Thyroid gland (tissue), 4 donors: ENCODE data around the gene PRSS12. TPM values are rescaled to one million over a fixed set of nuclear protein-coding genes. Genes with fewer than 3 reads are reported as not detected.

Experiments used
- DNase-seq, 2 donors: peaks; one replicate each; pipeline ENCODE4 v3.0.0-alpha.2; 2019
- H3K27ac ChIP-seq, 3 donors: fragments of 200-600 bp; sonication (generic); 1 replicate in 2 of 3; 2 replicates in 1 of 3; pipeline ENCODE4 v1.5.1; 2016 to 2019; ENCODE audit warnings: mild to moderate bottlenecking in 1 of 3, moderate library complexity in 1 of 3
- H3K27me3 ChIP-seq: fragments of 200-600 bp; sonication (generic); one replicate; pipeline ENCODE4 v1.5.1; 2019
- H3K36me3 ChIP-seq, 2 donors: fragments of 200-600 bp; sonication (generic); one replicate each; pipeline ENCODE4 v1.5.1; 2016 to 2019
- H3K4me1 ChIP-seq, 2 donors: fragments of 200-600 bp; sonication (generic); one replicate each; pipeline ENCODE4 v1.5.1; 2017 to 2019
- H3K4me3 ChIP-seq, 3 donors: fragments of 200-600 bp; sonication (generic); replicated peaks in 1 of 3; 1 replicate in 2 of 3; 2 replicates in 1 of 3; pipeline ENCODE4 v1.5.1; 2016; ENCODE audit warnings: mild to moderate bottlenecking in 1 of 3
- H3K9me3 ChIP-seq: fragments of 200-600 bp; sonication (generic); one replicate; pipeline ENCODE4 v1.5.1; 2017
- POLR2A ChIP-seq, 2 donors: fragments of 450-650 bp; IDR thresholded peaks; one replicate each; pipeline ENCODE4 v1.6.1; 2017; ENCODE audit warnings: antibody characterized with exemption in 2 of 2, mild to moderate bottlenecking in 2 of 2, moderate library complexity in 1 of 2
- WGBS, 2 donors: methylation state at CpG; one replicate each; pipeline ENCODE4 v1.1.5; 2017; 5-methylcytosine and 5-hydroxymethylcytosine counted together
- intact Hi-C: fragments of 100-400 bp; cut with DNase I; formaldehyde crosslinking; loops from one replicate; pipeline ENCODE4 v1.15.1; 2023
- total RNA-seq, 4 donors: library from RNA; depleted of rRNA; stranded (reverse); fragments of >200 nt; gene quantifications; one replicate each; pipeline ENCODE4 v1.2.3, GENCODE V29; 2016
- TF ChIP-seq, protein P1 (sequence below), 6 experiments: fragments of 200-600 bp in 3 of 6; fragments of 450-650 bp in 3 of 6; sonication (generic) in 3 of 6; IDR thresholded peaks; one replicate each; pipeline ENCODE4 v1.5.1; 2016 to 2019; ENCODE audit warnings: antibody characterized with exemption in 6 of 6, mild to moderate bottlenecking in 2 of 6, inconsistent platforms in 1 of 6, moderate library complexity in 1 of 6

The PRSS12 gene
- total RNA-seq, 4 donors from 2014 or later: 0.21 to 0.67 (median 0.45) TPM

DNA sequence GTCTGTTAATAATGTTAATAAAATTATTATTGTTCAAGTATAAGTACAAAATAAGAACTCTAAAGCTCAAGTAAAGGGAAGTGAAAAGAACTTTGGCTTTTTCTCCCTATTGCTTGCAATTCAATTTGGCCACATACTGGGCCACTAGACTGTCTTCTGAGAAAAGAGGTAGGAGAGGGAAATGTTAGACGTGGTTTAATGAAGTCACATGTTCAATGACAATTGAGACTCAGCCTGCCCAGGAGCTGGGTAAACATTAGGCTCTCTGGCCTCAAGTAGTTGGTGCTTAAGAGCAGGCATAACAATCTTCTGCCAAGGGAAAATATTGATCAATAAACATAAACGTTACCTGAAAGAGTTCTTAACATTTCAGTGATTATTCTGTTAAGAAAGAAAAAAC is 15.1 kb upstream of the PRSS12 start:
- TF ChIP-seq POLR2A (IDR thresholded peaks at IDR 0.05): no peak
- TF ChIP-seq, protein P1, sequence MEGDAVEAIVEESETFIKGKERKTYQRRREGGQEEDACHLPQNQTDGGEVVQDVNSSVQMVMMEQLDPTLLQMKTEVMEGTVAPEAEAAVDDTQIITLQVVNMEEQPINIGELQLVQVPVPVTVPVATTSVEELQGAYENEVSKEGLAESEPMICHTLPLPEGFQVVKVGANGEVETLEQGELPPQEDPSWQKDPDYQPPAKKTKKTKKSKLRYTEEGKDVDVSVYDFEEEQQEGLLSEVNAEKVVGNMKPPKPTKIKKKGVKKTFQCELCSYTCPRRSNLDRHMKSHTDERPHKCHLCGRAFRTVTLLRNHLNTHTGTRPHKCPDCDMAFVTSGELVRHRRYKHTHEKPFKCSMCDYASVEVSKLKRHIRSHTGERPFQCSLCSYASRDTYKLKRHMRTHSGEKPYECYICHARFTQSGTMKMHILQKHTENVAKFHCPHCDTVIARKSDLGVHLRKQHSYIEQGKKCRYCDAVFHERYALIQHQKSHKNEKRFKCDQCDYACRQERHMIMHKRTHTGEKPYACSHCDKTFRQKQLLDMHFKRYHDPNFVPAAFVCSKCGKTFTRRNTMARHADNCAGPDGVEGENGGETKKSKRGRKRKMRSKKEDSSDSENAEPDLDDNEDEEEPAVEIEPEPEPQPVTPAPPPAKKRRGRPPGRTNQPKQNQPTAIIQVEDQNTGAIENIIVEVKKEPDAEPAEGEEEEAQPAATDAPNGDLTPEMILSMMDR (IDR thresholded peaks at IDR 0.05): no peak
- H3K4me1 ChIP-seq: no peaks in the 10 kb centered on the region
- no peaks in the 10 kb centered on the region for H3K9me3 ChIP-seq
- H3K36me3 ChIP-seq: no peaks in the 10 kb centered on the region
- intact Hi-C loops: no loop called here
- H3K27ac ChIP-seq: no peak overlapping the region
- 17 to 32% methylated on average over 2 of the region's 2 CpGs for WGBS, 2 donors
- H3K4me3 ChIP-seq: no peak overlapping the region
- no peak for DNase-seq
- H3K27me3 ChIP-seq: no peaks in the 10 kb centered on the region

DNA sequence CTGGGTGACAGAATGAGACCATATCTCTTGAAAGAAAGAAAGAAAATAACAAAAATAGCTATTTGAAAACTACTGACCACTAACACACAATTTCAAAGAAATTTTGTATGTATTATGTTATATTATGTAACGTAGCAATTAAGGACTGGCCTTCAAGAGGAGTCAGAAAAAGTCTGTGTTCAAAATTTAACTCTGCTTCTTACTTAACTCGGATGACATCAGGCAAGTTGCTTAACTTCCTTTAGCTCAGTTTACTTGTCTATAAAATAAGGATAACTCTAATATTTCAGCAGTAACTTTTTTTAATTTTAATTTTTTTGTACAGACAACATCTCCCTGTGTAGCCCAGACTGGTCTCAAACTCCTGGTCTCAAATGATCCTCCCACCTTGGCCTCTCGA is 14.6 kb upstream of the PRSS12 start:
- Histone ChIP-seq H3K4me3 (no peak overlapping the region), H3K9me3 (no peaks in the 10 kb centered on the region), H3K27ac (no peak overlapping the region), H3K36me3 (no peaks in the 10 kb centered on the region), H3K4me1 (no peaks in the 10 kb centered on the region), H3K27me3 (no peaks in the 10 kb centered on the region)
- no peak for TF ChIP-seq POLR2A (IDR thresholded peaks at IDR 0.05)
- TF ChIP-seq, protein P1 (IDR thresholded peaks at IDR 0.05): no peak
- intact Hi-C loops: no loop called here
- 95 to 97% methylated on average over 3 of the region's 3 CpGs for WGBS, 2 donors
- no peak for DNase-seq

DNA sequence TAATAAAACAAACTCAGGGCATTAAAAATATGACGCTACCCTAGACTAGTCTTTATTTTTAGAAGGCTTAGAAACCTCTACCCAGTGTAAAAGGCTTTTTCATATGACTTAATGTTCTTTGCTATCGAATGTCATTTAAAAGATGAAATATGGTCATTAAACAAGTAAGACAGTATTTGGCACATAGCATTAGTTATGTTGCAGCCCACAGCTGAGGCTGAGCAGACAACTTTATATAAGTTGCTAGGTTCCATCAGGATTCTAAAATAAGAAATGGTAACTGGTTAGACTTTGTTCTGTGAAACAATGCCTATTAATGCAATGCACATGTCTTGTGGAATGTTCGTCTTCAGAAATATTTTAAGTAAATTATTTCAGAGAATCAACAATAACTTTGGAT is 10.4 kb upstream of the PRSS12 start:
- Histone ChIP-seq H3K4me1 (no peaks in the 10 kb centered on the region), H3K27me3 (no peaks in the 10 kb centered on the region), H3K4me3 (no peak overlapping the region), H3K36me3 (no peaks in the 10 kb centered on the region), H3K27ac (no peak overlapping the region), H3K9me3 (no peaks in the 10 kb centered on the region)
- intact Hi-C loops: no loop called here
- no peak for TF ChIP-seq POLR2A (IDR thresholded peaks at IDR 0.05)
- TF ChIP-seq, protein P1 (IDR thresholded peaks at IDR 0.05): no peak
- no peak for DNase-seq
- WGBS, 2 donors: 84% methylated on average over 3 of the region's 3 CpGs

DNA sequence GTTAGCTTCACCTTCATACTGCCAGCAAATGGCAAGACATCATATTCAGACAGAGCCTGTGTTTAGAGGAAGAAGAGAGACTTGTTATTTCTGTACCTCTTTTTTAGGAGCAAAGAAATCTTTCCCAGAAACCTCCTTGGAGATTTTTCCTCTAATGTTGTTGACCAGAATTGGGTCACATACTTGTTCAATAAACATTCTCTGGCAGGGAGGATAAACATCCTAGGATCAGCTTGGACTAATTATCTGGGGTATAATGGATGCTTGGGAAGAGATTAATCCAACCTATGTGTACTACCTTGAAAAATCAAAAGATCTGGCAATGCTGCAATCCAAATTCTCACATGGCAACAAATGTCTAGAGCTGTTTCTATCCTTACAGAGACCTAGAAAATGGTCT is 8.4 kb upstream of the PRSS12 start:
- H3K27ac ChIP-seq: no peak overlapping the region
- H3K36me3 ChIP-seq: no peaks in the 10 kb centered on the region
- no peak overlapping the region for H3K4me3 ChIP-seq
- no peaks in the 10 kb centered on the region for H3K9me3 ChIP-seq
- H3K27me3 ChIP-seq: no peaks in the 10 kb centered on the region
- intact Hi-C loops: no loop called here
- TF ChIP-seq, protein P1 (IDR thresholded peaks at IDR 0.05): no peak
- no peak for TF ChIP-seq POLR2A (IDR thresholded peaks at IDR 0.05)
- no peak for DNase-seq
- no peaks in the 10 kb centered on the region for H3K4me1 ChIP-seq

DNA sequence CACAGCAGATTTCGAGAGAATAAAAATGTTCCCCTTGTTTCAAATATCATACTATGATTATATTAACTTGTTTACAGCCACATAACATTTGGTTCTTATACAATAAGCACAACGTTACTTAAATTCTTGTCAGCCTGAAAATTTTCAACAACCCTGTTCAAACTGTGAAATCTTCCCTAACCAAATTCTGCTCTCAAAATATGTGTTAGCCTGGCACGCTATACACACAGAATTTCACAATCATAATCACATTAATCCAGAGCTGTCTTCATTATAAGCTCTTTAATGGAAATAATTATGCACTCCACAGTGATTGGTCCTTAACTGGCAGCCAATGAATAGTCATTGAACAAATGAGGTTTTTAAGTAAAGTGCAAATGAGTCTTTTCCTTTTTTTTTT is 7.3 kb upstream of the PRSS12 start:
- Histone ChIP-seq H3K4me1 (no peaks in the 10 kb centered on the region), H3K27ac (no peak overlapping the region), H3K4me3 (no peak overlapping the region), H3K27me3 (no peaks in the 10 kb centered on the region), H3K9me3 (no peaks in the 10 kb centered on the region), H3K36me3 (no peaks in the 10 kb centered on the region)
- WGBS, 2 donors: 84 to 85% methylated on average over 3 of the region's 3 CpGs
- intact Hi-C loops: no loop called here
- DNase-seq: no peak
- TF ChIP-seq POLR2A (IDR thresholded peaks at IDR 0.05): no peak
- TF ChIP-seq, protein P1 (IDR thresholded peaks at IDR 0.05): no peak
